ENCODE measurements around the gene OR2AT4. TPM values are rescaled to one million over a fixed set of nuclear protein-coding genes. Genes with fewer than 3 reads are reported as not detected.
"Not testable (repeated sequence)": the region's sequence is repeated elsewhere in the genome, so short reads cannot be mapped to it uniquely, and the experiment has no call there.

The OR2AT4 gene
- total and polyA plus RNA-seq, 2 experiments from 2014 or later: 0.07 TPM; not detected in 1

DNA sequence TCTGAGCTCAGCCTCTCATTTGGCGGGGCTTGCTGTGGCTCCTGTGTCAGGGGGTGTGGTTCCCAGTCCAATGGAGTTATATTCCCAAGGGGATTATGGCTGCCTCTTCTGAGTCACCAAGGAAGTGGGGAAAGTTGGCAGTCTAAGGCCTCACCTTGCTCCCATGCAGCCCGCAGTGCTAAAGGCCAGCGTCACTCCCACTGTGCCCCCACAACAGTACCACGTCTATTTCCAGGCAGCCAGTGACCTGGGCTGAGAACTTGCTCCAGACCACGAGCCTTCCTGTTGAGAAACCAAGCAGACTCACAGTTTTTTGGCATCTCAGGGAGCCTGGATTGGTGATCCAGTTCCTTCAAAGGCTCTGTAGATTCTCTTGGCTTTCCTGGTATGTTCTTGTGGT, 45.6 kb downstream of the OR2AT4 start:
- DNase-seq (ENCODE audit: low spot score): no peak
- Histone ChIP-seq H4K20me1 (ENCODE audit: insufficient read depth, poor library complexity, severe bottlenecking) (no peaks in the 10 kb centered on the region), H3K79me2 (no peaks in the 10 kb centered on the region), H3K4me3 (no peak overlapping the region), H3K4me2 (no peak overlapping the region), H3K27me3 (no peaks in the 10 kb centered on the region), H3K27ac (no peak overlapping the region), H2AFZ (no peak overlapping the region), H3K4me1 (ENCODE audit: insufficient read depth) (no peaks in the 10 kb centered on the region), H3K9me2 (replicated peaks; ENCODE audit: insufficient read depth) (no peaks in the 10 kb centered on the region), H3K9me3 (ENCODE audit: low read depth) (no peaks in the 10 kb centered on the region), H3K36me3 (replicated peaks; ENCODE audit: insufficient read depth, low read depth) (no peaks in the 10 kb centered on the region)
- WGBS (ENCODE audit: low lambda C conversion rate, missing lambda C conversion rate): 94% methylated on average over 5 of the region's 5 CpGs
- TF ChIP-seq EZH2phosphoT487 (IDR thresholded peaks at IDR 0.05; ENCODE audit: low read depth, severe bottlenecking, unreplicated experiment) (no peak), EZH2 (IDR thresholded peaks at IDR 0.05; ENCODE audit: borderline replicate concordance) (no peak)
- TF ChIP-seq, protein P1, sequence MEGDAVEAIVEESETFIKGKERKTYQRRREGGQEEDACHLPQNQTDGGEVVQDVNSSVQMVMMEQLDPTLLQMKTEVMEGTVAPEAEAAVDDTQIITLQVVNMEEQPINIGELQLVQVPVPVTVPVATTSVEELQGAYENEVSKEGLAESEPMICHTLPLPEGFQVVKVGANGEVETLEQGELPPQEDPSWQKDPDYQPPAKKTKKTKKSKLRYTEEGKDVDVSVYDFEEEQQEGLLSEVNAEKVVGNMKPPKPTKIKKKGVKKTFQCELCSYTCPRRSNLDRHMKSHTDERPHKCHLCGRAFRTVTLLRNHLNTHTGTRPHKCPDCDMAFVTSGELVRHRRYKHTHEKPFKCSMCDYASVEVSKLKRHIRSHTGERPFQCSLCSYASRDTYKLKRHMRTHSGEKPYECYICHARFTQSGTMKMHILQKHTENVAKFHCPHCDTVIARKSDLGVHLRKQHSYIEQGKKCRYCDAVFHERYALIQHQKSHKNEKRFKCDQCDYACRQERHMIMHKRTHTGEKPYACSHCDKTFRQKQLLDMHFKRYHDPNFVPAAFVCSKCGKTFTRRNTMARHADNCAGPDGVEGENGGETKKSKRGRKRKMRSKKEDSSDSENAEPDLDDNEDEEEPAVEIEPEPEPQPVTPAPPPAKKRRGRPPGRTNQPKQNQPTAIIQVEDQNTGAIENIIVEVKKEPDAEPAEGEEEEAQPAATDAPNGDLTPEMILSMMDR (IDR thresholded peaks at IDR 0.05; ENCODE audit: poor library complexity): no peak

DNA sequence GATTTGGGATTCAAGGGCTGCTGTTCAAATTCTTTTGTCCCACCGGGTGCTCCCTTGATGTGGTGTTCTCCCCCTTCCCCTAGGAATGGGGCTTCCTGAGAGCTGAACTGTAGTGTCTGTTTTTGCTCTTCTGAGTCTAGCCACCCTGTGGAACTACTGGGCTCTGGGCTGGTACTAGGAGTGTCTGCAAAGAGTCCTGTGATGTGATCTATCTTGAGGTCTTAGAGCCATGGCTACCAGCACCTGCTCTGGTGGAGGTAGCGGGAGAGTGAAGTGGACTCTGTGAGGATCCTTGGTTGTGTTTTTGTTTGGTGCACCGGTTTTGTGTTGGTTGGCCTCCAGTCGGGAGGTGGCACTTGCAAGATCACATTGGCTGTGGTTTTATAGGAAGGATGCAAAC, 46.2 kb downstream of the OR2AT4 start:
- Histone ChIP-seq H3K9me3 (ENCODE audit: low read depth) (no peaks in the 10 kb centered on the region), H3K4me1 (ENCODE audit: insufficient read depth) (no peaks in the 10 kb centered on the region), H3K4me3 (no peak overlapping the region), H3K36me3 (replicated peaks; ENCODE audit: insufficient read depth, low read depth) (no peaks in the 10 kb centered on the region), H3K27ac (no peak overlapping the region), H3K4me2 (no peak overlapping the region), H3K27me3 (no peaks in the 10 kb centered on the region), H3K9me2 (replicated peaks; ENCODE audit: insufficient read depth) (no peaks in the 10 kb centered on the region), H3K79me2 (no peaks in the 10 kb centered on the region), H4K20me1 (ENCODE audit: insufficient read depth, poor library complexity, severe bottlenecking) (no peaks in the 10 kb centered on the region), H2AFZ (no peak overlapping the region)
- WGBS (ENCODE audit: low lambda C conversion rate, missing lambda C conversion rate): 94% methylated on average over 4 of the region's 4 CpGs
- DNase-seq (ENCODE audit: low spot score): no peak
- TF ChIP-seq EZH2 (IDR thresholded peaks at IDR 0.05; ENCODE audit: borderline replicate concordance) (no peak), EZH2phosphoT487 (IDR thresholded peaks at IDR 0.05; ENCODE audit: low read depth, severe bottlenecking, unreplicated experiment) (no peak)
- TF ChIP-seq, protein P1 (IDR thresholded peaks at IDR 0.05; ENCODE audit: poor library complexity): no peak

DNA sequence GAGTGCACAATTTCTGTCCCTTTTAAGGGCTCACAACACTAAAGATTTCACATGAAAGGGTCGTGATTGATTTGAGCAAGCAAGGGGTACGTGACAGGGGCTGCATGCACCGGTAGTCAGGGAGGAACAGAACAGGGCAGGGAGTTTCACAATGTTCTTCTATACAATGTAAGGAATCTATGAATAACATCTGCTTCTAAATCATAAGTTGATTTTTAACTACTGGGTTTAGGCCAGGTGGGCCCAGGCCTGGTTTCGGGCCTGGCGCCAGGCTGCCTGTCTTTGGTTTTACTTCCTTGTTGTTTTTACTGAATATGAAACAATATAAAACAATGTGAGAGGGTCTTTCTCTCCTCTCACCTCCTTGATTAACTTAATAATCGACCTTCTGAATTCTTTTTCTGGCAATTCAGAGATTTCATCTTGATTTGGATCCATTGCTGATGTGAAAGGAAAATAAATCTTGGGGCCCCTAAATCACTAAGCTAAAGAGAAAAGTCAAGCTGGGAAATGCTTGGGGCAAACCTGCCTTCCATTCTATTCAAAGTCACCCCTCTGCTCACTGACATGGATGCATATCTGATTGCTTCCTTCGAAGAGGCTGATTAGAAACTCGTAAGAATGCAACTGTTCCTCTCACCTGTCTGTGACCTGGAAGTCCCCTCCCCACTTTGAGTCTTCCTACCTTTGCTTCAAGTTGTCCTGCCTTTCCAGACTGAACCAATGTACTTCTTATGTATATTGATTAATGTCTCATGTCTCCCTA, 47.0 kb downstream of the OR2AT4 start:
- not testable (repeated sequence) for H3K27ac ChIP-seq; H3K36me3 ChIP-seq (replicated peaks; ENCODE audit: insufficient read depth, low read depth); H3K4me1 ChIP-seq (ENCODE audit: insufficient read depth); H3K27me3 ChIP-seq; H3K9me3 ChIP-seq (ENCODE audit: low read depth); H3K4me2 ChIP-seq; H3K9me2 ChIP-seq (replicated peaks; ENCODE audit: insufficient read depth); H3K4me3 ChIP-seq; H2AFZ ChIP-seq; H4K20me1 ChIP-seq (ENCODE audit: insufficient read depth, poor library complexity, severe bottlenecking); H3K79me2 ChIP-seq; DNase-seq (ENCODE audit: low spot score)
- 85% methylated on average over 8 of the region's 8 CpGs for WGBS (ENCODE audit: low lambda C conversion rate, missing lambda C conversion rate)

DNA sequence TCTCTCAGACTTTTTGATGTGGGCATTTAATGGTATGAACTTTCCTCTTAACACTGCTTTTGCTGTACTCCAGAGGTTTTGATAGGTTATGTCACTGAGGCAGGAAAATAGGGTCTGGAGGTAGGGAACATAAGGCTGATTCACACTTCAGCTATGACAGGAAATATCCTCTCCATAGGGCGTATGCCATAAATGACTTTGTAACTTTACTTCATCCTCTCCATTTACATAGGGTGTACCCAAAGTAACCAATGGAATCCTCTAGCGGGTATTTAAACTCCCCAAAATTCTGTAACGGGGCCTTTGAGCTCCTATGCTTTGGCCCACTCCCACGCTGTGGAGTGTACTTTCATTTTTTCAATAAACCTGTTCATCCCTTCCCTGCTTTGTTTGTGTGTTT, 49.5 kb downstream of the OR2AT4 start:
- DNase-seq (ENCODE audit: low spot score): no peak
- Histone ChIP-seq H4K20me1 (ENCODE audit: insufficient read depth, poor library complexity, severe bottlenecking) (no peaks in the 10 kb centered on the region), H3K4me1 (ENCODE audit: insufficient read depth) (no peaks in the 10 kb centered on the region), H3K4me2 (no peak overlapping the region), H3K36me3 (replicated peaks; ENCODE audit: insufficient read depth, low read depth) (no peaks in the 10 kb centered on the region), H3K27ac (no peak overlapping the region), H3K9me2 (replicated peaks; ENCODE audit: insufficient read depth) (no peaks in the 10 kb centered on the region), H2AFZ (no peak overlapping the region), H3K79me2 (no peaks in the 10 kb centered on the region), H3K9me3 (ENCODE audit: low read depth) (no peaks in the 10 kb centered on the region), H3K4me3 (no peak overlapping the region), H3K27me3 (no peaks in the 10 kb centered on the region)
- TF ChIP-seq EZH2 (IDR thresholded peaks at IDR 0.05; ENCODE audit: borderline replicate concordance): no peak
- TF ChIP-seq EZH2phosphoT487 (IDR thresholded peaks at IDR 0.05; ENCODE audit: low read depth, severe bottlenecking, unreplicated experiment): no peak
- TF ChIP-seq, protein P1 (IDR thresholded peaks at IDR 0.05; ENCODE audit: poor library complexity): no peak
- 89% methylated on average over 4 of the region's 4 CpGs for WGBS (ENCODE audit: low lambda C conversion rate, missing lambda C conversion rate)

DNA sequence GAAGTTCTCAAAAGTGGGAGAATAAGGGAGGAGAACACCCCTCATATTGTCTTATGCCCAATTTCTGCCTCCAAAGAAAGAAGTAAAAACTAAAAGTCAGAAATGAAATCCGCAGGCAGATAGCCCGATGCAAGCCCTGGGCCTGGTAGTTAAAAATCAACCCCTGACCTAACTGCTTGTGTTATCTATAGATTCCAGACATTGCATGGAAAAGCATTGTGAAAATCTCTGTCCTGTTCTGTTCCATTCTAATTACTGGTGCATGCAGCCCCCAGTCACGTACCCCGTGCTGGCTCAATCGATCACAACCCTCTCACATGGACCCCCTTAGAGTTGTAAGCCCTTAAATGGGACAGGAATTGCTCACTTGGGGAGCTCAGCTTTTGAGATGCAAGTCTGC, 50.0 kb downstream of the OR2AT4 start:
- not testable (repeated sequence) for H3K4me1 ChIP-seq (ENCODE audit: insufficient read depth); H3K27me3 ChIP-seq; H3K4me2 ChIP-seq; H4K20me1 ChIP-seq (ENCODE audit: insufficient read depth, poor library complexity, severe bottlenecking); H3K9me2 ChIP-seq (replicated peaks; ENCODE audit: insufficient read depth); DNase-seq (ENCODE audit: low spot score); H2AFZ ChIP-seq; H3K4me3 ChIP-seq; H3K9me3 ChIP-seq (ENCODE audit: low read depth); H3K27ac ChIP-seq; H3K79me2 ChIP-seq; H3K36me3 ChIP-seq (replicated peaks; ENCODE audit: insufficient read depth, low read depth)
- WGBS (ENCODE audit: low lambda C conversion rate, missing lambda C conversion rate): 60% methylated on average over 5 of the region's 5 CpGs

DNA sequence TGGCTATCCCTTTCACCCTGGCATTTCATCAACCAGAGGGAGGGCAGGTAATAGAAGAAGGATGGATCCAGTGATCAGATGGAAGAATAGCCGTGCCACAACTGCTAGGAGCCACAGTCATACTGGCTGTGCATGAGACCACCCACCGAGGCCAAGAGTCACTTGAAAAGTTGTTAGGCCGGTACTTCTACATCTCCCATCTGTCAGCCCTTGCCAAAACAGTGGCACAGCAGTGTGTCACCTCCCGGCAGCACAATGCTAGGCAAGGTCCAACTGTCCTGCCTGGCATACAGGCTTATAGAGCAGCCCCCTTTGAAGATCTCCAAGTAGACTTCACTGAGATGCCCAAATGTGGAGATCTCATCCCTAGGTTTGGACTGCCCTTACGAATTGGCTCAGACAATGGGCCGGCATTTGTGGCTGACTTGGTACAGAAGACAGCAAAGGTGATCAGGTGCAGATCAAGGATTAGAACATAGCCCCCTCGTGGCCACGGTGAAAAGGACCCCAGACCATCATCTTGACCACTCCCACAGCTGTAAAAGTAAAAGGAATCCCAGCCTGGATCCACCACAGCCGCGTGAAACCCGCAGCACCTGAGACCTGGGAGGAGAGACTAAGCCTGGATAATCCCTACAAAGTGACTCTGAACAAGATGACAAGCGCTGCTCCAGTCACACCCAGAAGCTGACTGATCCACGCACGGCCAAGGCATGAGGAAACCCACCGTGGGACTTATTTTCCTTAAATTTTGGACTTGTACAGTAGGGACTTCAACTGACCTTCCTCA, 52.1 kb downstream of the OR2AT4 start:
- not testable (repeated sequence) for H3K9me3 ChIP-seq (ENCODE audit: low read depth); H3K79me2 ChIP-seq; H4K20me1 ChIP-seq (ENCODE audit: insufficient read depth, poor library complexity, severe bottlenecking); H3K9me2 ChIP-seq (replicated peaks; ENCODE audit: insufficient read depth); H3K27me3 ChIP-seq; H3K4me1 ChIP-seq (ENCODE audit: insufficient read depth); H3K4me2 ChIP-seq; H3K4me3 ChIP-seq; H3K36me3 ChIP-seq (replicated peaks; ENCODE audit: insufficient read depth, low read depth); H2AFZ ChIP-seq; DNase-seq (ENCODE audit: low spot score); H3K27ac ChIP-seq
- whole genome bisulfite sequencing (ENCODE audit: low lambda C conversion rate, missing lambda C conversion rate): 82% methylated on average over 15 of the region's 15 CpGs
